GM19452 (cell line): ENCODE data around the gene STING1.
"Not testable (repeated sequence)": the region's sequence is repeated elsewhere in the genome, so short reads cannot be mapped to it uniquely, and the experiment has no call there.

Source experiments
- ATAC-seq: cut with Tn5 transposase; IDR thresholded peaks from one replicate; pipeline ENCODE4 v1.9.1; 2021; ENCODE audit not compliant: unreplicated experiment

Gene STING1

DNA sequence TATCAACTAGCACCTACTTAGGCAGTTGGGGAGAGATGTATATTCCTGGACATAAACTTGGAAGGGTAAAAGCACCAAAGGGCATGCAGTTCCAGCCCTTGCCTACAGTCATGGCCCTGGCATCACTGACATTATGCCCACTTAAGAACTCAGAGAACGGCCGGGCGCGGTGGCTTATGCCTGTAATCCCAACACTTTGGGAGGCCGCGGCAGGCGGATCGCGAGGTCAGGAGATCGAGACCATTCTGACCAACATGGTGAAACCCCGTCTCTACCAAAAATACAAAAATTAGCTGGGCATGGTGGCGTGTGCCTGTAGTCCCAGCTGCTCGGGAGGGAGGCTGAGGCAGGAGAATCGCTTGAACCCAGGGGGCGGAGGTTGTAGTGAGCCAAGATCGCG is 42.1 kb downstream of the STING1 start:
- not testable (repeated sequence) for ATAC-seq

DNA sequence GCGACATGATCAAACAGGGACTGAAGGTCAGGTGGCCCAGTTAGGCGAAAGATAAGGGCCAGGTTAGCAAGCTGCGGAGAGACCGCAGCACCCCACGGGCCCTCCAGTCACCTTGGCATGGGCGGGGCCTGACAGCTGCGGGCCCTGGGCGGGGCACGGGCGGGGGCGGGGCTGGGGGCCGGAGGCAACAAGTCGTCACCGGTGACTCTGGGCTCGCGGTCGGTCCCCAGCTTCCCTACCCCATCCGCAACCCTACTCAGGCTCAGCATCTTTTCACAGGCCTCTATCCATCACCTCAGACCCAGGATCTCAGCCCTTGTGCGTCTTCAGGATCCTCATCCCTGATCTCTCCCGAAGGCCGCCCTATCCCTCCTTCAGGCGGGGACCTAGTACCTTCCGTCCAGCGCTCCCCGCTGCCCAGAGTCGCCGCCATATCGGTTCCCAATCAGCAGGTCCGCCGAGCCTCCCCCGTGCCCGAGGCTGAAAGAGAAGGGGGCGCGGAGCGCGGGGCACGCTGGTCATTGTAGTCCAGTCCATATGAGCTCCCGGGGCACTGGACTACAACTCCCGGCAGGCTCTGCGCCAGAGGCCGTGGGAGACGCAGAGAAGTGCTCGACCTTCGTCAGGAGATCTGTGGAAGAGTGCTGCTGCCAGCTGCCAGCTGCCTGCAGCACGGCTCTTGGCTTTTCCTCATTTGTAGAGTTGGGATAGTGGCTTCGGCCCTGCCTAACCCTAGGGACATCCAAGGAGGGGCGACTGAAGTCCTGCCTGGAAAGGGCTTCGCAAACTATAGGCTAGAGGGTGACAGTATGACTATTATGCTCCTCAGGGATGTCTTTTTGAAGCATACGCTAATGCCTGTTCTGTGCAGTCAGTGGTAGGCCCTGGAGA is 43.3 kb downstream of the STING1 start, which contains the start of gene DNAJC18:
DNAJC18 (minus strand) TSS at position 513 of the 891 bp plus-strand sequence; CDS start at position 433, 80 bp downstream.
- ATAC-seq, result peak; percentile 91

GRCh38 chr5:139438707-139439012 is 43.9 kb downstream of the STING1 start:
- ATAC-seq, result no peak

DNA sequence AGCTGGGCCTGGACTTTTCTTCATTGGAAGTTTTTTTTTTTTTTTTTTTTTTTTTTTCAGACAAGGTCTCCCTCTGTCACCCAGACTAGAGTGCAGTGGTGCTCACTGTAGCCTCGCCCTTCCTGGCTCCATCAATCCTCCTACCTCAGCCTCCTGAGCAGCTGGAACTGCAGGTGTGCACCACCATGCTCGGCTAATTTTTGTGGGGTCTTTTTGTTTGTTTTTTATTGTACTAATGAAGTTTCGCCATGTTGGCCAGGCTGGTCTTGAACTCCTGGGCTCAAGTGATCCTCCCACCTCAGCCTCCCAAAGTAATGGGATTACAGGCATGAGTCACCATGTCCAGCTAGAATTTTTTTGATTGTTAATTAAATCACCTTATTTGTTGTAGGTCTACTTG is 46.9 kb downstream of the STING1 start:
- ATAC-seq, result no peak

- no peak for ATAC-seq
Measured at GRCh38 chr5:139431706-139432105, 50.9 kb downstream of the STING1 start.

DNA sequence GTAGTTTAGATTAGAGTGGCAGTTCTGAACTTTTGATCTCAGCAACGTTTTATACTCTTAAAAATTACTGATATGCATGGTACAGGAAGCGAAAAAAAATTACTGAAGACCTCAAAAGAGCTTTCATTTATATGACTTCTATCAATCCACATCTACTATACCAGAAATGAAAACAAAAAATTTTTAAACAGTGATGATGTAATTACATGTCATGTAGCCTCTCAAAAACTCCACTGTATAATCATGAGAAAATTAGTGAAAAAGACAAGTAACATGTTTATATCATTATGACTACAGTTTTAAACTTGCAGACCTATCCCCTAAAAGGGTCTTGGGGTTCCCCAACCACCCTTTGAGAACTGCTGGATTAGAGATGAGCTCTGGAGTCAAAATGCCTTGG is 52.5 kb downstream of the STING1 start:
- no peak for ATAC-seq

DNA sequence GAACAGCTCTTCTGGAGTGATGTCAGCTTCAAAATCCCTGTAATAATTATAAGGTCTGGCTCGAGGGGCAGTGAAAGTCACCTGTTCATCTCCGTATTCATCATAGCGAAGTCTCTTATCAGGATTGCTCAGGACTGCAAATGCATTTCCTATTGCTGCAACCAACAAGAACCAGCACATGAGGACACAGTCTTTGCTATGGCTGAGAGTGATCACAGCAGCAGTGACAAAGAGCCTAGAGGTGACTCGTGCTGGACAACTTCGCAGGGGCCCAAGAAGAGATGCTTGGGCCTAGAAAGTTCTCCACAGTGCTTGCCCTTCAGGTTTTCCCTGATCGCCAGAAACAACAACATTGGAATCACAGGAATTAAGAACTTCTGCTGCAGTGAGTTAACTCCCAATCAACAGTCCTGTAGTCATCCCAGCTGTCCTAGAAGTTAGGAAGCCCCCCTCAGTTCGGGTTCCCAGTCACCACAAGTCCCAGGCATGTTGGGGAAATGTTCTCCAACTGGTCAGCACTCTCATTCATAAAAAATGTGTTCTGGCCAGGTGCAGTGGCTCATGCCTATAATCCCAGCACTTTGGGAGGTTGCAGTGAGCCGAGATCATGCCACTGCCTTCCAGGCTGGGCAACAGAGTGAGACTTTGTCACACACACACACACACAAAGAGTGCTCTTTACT is 56.2 kb downstream of the STING1 start:
- no peak for ATAC-seq
